GM20000 (cell line): ENCODE measurements around the gene ALG13.

Experiments
- DNase-seq: peaks from one replicate; pipeline ENCODE4 v3.0.0; 2012; ENCODE audit warnings: low spot score
- TF ChIP-seq, protein P1 (sequence below): IDR thresholded peaks from 2 replicates; pipeline ENCODE4 v1.5.1; 2012; ENCODE audit warnings: mild to moderate bottlenecking, control low read depth; ENCODE audit errors: extremely low read depth, missing control alignments

The ALG13 gene

DNA sequence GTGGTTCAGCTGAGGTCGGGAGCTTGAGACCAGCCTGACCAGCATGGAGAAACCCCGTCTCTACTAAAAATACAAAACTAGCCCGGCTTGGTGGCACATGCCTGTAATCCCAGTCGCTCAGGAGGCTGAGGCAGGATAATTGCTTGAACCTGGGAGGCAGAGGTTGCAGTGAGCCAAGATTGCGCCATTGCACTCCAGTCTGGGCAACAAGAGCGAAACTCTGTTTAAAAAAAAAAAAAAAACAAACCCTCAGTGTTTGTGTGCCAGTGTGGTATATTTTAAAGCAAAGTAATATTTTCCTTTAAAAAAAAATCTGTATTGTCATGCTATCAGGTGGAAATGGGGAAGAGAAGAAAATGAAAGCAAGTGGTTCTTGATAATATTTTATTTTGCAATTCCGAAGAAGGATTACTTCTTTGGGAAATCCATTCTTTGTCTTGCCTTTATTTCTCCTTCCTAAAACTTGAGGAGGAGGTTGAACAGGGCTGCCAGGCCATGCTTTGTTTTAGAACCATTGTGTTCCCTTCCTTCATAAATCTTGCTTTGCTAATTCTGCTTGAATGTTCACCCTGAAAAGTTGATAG is 14.4 kb downstream of the ALG13 start:
- no peak for DNase-seq
- TF ChIP-seq, protein P1, sequence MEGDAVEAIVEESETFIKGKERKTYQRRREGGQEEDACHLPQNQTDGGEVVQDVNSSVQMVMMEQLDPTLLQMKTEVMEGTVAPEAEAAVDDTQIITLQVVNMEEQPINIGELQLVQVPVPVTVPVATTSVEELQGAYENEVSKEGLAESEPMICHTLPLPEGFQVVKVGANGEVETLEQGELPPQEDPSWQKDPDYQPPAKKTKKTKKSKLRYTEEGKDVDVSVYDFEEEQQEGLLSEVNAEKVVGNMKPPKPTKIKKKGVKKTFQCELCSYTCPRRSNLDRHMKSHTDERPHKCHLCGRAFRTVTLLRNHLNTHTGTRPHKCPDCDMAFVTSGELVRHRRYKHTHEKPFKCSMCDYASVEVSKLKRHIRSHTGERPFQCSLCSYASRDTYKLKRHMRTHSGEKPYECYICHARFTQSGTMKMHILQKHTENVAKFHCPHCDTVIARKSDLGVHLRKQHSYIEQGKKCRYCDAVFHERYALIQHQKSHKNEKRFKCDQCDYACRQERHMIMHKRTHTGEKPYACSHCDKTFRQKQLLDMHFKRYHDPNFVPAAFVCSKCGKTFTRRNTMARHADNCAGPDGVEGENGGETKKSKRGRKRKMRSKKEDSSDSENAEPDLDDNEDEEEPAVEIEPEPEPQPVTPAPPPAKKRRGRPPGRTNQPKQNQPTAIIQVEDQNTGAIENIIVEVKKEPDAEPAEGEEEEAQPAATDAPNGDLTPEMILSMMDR: no peak

DNA sequence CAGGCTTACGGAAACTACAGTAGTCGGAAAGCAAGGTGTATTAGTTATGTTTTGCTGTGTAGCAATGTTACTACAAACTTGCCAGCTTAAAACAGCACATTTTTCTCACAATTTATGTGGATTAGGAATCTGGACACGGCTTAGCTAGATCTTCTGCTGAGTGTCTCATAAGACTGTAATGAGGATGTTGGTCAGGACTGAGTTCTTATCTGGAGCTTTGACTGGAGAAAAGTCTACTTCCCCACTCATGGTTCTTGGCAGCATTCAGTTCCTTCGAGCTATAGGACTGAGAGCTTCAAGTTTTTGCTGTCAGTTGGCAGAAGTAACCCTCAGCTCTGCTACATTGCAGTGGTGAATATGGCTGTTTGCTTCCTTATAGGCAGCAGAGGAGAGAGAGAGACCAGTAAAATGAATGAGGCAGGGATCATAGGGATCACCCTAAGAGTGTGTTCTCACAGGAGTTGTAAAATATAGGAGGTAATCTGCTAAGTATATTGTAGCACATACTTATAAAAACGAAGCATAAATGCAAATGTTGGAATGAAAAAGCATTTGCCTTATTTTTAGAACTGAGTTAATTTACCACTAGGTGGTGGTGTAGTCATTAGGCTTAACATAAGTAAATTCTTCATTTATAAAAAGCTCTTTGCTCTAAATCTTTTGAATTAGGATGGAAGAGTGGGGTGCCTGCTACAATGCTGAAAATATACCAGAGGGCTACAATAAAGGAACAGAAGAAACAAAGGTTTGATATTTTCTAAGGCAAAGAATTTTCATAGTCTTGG is 38.6 kb downstream of the ALG13 start:
- TF ChIP-seq, protein P1: no peak
- DNase-seq: peak; percentile 1

DNA sequence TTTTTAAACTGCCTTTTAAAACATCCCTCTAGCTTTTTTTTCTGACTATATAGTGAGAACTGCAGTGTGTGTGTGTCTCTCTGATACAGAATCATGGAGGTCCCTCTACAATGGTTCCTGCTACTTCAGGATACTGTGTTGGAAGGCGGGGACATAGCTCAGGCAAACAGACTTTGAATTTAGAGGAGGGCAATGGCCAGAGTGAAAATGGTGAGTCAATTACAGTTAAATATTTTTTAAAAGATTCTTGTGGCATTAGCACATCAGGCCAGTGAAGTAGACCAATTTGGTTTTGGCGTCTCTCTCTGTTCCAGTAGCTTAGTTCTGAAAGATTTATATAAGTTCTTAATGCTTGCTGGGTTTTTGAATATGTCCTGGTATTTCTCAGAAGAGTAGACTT is 47.1 kb downstream of the ALG13 start:
- TF ChIP-seq, protein P1: no peak
- no peak for DNase-seq

DNA sequence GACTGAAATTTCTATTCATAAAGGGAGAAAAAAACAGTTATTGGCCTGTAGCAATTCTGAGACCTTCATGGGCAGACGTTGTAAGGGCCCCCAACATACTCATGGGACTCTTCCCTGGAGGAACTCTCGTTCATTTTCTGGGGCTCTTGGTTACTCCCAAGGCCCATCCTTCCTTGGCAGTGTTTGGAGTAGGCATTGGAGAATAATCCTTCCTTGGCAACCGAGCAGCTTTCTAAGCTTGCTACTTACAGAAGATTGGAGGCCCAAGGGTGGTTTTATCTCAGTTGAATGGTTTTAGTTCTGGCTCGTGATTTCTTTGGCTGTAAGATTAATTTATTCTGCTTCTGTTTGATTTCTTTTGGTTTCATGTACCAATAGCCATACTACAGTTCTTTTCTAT is 50.4 kb downstream of the ALG13 start:
- no peak for DNase-seq
- TF ChIP-seq, protein P1: no peak

DNA sequence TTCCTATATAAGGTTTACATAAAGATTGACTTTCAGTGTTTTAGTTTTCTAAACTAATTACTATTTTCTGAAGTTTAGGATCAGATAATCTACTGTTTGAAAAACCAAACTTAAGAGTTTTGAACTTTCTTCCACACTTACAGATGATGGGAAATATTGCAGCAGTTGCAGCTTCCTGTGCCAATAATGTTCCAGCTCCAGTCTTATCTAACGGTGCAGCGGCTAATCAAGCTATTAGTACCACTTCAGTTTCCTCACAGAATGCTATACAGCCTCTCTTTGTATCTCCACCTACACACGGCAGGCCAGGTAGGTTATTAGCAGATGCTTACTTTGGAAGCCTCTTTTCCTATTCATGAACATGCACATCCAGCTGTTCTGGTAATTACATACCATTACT is 55.6 kb downstream of the ALG13 start:
- TF ChIP-seq, protein P1: no peak
- DNase-seq: no peak

DNA sequence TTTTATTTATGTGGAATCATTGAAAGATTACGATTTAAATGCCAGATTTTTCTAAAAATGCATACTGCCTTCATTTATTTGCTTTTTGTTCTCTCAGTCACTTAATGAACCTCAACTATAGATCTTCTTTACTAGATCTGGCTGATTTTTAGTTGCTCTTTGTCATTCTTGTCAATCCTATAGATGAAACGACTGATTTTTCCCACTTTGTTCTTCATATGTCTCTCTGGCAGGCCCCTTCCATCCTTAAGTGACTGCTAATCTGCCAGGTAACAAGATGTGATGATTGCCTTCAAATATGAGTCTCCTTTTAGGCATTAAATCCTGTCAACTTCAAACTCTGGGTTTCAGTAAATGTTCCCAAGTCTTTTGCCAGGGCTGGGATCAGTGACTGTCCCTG is 61.0 kb downstream of the ALG13 start:
- no peak for DNase-seq
- TF ChIP-seq, protein P1: no peak

DNA sequence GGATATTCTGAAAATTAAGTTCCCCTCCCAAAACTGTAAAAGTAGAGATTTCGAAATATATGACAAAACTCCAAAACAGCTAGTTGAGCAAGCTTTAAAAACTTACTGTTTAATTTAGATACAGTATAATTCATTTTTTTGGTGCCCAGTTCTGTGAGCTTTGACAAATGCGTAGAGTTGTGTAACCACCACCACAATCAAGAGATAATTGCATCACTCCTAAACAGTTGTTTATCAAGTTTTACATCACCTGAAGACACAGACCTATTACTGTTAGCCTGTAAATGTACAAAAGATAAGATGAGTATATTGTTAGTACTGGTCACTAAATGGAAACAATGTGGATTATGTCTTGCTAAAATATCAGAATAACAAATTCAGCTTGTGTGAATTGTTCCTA is 62.3 kb downstream of the ALG13 start:
- no peak for DNase-seq
- TF ChIP-seq, protein P1: no peak
